ENCODE data around the gene CFDP1.
A peak's percentile ranks its signal among the peaks of the same experiment; 100 is the strongest.
"Not testable (repeated sequence)": the region's sequence is repeated elsewhere in the genome, so short reads cannot be mapped to it uniquely, and the experiment has no call there.

Gene CFDP1

GRCh38 chr16:75273054-75273925 lies 160.0 kb downstream of the CFDP1 start:
- DNase-seq (ENCODE audit: low spot score) = no peak
- peak overlapping the region; percentile 65 for H3K23ac ChIP-seq (ENCODE audit: low read depth, low read length, poor library complexity)
- H3K18ac ChIP-seq (ENCODE audit: low read length) = peak overlapping the region; percentile 28
- H4K8ac ChIP-seq (ENCODE audit: low read depth, low read length) = no peak overlapping the region
- H4K91ac ChIP-seq (ENCODE audit: low read depth, low read length, poor library complexity) = no peak overlapping the region
- no peak overlapping the region for H3K9ac ChIP-seq (ENCODE audit: low read depth, low read length, poor library complexity)
- no peak overlapping the region for H3K4me3 ChIP-seq (ENCODE audit: low read length in 2 of 2)
- no CpG with 5 or more reads among the region's 23 CpGs for WGBS, 2 donors (ENCODE audit: extremely low coverage in 2 of 2, insufficient read length in 2 of 2, insufficient replicate concordance in 1 of 2)
- H3K4me1 ChIP-seq (ENCODE audit: control insufficient read depth in 2 of 2, insufficient read depth in 1 of 2, low read depth in 1 of 2, low read length in 2 of 2) = peaks cover 2 to 5% of the 10 kb centered on the region in 2 donors
- H3K4me2 ChIP-seq (ENCODE audit: insufficient read depth, low read length, poor library complexity, severe bottlenecking) = no peak overlapping the region
- H3K27me3 ChIP-seq (ENCODE audit: control insufficient read depth in 3 of 3, insufficient read depth in 3 of 3, low read depth in 1 of 3, low read length in 3 of 3) = no peaks in the 10 kb centered on the region
- H2AFZ ChIP-seq (ENCODE audit: low read length) = no peak overlapping the region
- no peak overlapping the region for H3K27ac ChIP-seq (replicated peaks; ENCODE audit: low read length)
- H2BK120ac ChIP-seq (ENCODE audit: low read depth, low read length) = no peak overlapping the region
- H3K36me3 ChIP-seq (replicated peaks in 1 of 2; ENCODE audit: control insufficient read depth in 2 of 2, insufficient read depth in 2 of 2, low read length in 2 of 2) = no peaks in the 10 kb centered on the region
- no peak overlapping the region for H3K14ac ChIP-seq (ENCODE audit: low read length)
- H3K79me1 ChIP-seq (ENCODE audit: low read depth, low read length) = no peaks in the 10 kb centered on the region
- peak overlapping the region; percentile 56 for H2AK5ac ChIP-seq (ENCODE audit: low read depth, low read length)
- H2BK5ac ChIP-seq (ENCODE audit: low read length) = no peak overlapping the region
- no peak overlapping the region for H3K4ac ChIP-seq (ENCODE audit: low read length)
- H3K9me3 ChIP-seq (replicated peaks in 1 of 2; ENCODE audit: control insufficient read depth in 2 of 2, insufficient read depth in 1 of 2, low read depth in 1 of 2, low read length in 2 of 2) = peaks cover 0 to 2% of the 10 kb centered on the region in 2 donors
- no peak overlapping the region for H2BK12ac ChIP-seq (ENCODE audit: low read length)
- peak overlapping the region; percentile 67 for H2BK15ac ChIP-seq (ENCODE audit: low read length)

DNA sequence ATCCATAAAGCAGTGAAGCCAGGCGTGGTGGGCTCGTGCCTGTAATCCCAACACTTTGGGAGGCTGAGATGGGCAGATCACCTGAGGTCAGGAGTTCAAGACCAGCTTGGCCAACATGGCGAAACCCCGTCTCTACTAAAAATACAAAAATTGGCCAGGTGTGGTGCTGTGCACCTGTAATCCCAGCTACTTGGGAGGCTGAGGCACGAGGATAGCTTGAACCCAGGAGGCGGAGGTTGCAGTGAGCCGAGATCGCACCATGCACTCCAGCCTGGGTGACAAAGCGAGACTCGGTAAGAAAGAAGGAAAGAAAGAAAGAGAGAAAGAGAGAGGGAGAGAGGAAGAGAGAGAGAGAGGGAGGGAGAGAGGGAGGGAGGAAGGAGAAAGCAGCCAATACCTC lies 160.7 kb downstream of the CFDP1 start:
- H3K4me2 ChIP-seq (ENCODE audit: insufficient read depth, low read length, poor library complexity, severe bottlenecking); H2BK12ac ChIP-seq (ENCODE audit: low read length); H3K4ac ChIP-seq (ENCODE audit: low read length); H2AFZ ChIP-seq (ENCODE audit: low read length); H3K14ac ChIP-seq (ENCODE audit: low read length); DNase-seq (ENCODE audit: low spot score); H3K9ac ChIP-seq (ENCODE audit: low read depth, low read length, poor library complexity); H3K27me3 ChIP-seq (ENCODE audit: control insufficient read depth in 3 of 3, insufficient read depth in 3 of 3, low read depth in 1 of 3, low read length in 3 of 3); H2AK5ac ChIP-seq (ENCODE audit: low read depth, low read length); H2BK15ac ChIP-seq (ENCODE audit: low read length); H3K4me3 ChIP-seq (ENCODE audit: low read length in 2 of 2); H3K27ac ChIP-seq (replicated peaks; ENCODE audit: low read length); H3K23ac ChIP-seq (ENCODE audit: low read depth, low read length, poor library complexity); H3K4me1 ChIP-seq (ENCODE audit: control insufficient read depth in 2 of 2, insufficient read depth in 1 of 2, low read depth in 1 of 2, low read length in 2 of 2); H4K91ac ChIP-seq (ENCODE audit: low read depth, low read length, poor library complexity); H3K9me3 ChIP-seq (replicated peaks in 1 of 2; ENCODE audit: control insufficient read depth in 2 of 2, insufficient read depth in 1 of 2, low read depth in 1 of 2, low read length in 2 of 2); H3K79me1 ChIP-seq (ENCODE audit: low read depth, low read length); H3K36me3 ChIP-seq (replicated peaks in 1 of 2; ENCODE audit: control insufficient read depth in 2 of 2, insufficient read depth in 2 of 2, low read length in 2 of 2); H3K18ac ChIP-seq (ENCODE audit: low read length); H2BK5ac ChIP-seq (ENCODE audit: low read length); H2BK120ac ChIP-seq (ENCODE audit: low read depth, low read length): not testable (repeated sequence)
- WGBS, 2 donors (ENCODE audit: extremely low coverage in 2 of 2, insufficient read length in 2 of 2, insufficient replicate concordance in 1 of 2) = no CpG with 5 or more reads among the region's 10 CpGs
- H4K8ac ChIP-seq (ENCODE audit: low read depth, low read length) = peak overlapping the region; percentile 65

DNA sequence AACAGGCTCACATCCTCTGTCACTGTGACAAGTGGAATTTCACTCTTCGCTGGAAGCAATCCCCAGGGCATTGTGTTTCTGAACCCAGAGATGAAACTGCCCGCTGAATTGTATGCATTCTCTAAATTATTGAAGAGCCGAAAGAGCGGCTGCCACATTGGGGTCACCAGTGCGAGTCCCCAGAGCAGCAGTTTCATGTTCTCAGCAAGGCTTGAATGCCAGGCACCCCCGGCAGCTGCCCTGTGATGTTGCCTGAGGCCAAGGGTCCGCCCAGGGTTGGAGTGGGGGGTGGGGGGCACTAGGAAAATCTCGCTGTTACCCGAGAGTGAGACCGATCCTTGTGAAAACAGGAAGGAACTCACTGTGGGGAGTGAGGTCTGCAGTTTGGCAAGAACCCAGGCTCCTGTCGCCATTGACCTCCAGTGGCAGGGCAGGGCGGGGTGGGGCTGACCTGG lies 161.2 kb downstream of the CFDP1 start:
- Histone ChIP-seq H3K18ac (ENCODE audit: low read length) (no peak overlapping the region), H3K4me3 (ENCODE audit: low read length in 2 of 2) (peak overlapping the region in 1 of 2 donors; percentile 27), H2AK5ac (ENCODE audit: low read depth, low read length) (no peak overlapping the region), H2BK12ac (ENCODE audit: low read length) (no peak overlapping the region), H4K91ac (ENCODE audit: low read depth, low read length, poor library complexity) (no peak overlapping the region), H3K27me3 (ENCODE audit: control insufficient read depth in 3 of 3, insufficient read depth in 3 of 3, low read depth in 1 of 3, low read length in 3 of 3) (no peaks in the 10 kb centered on the region), H3K36me3 (replicated peaks in 1 of 2; ENCODE audit: control insufficient read depth in 2 of 2, insufficient read depth in 2 of 2, low read length in 2 of 2) (no peaks in the 10 kb centered on the region), H3K4ac (ENCODE audit: low read length) (no peak overlapping the region), H3K9me3 (replicated peaks in 1 of 2; ENCODE audit: control insufficient read depth in 2 of 2, insufficient read depth in 1 of 2, low read depth in 1 of 2, low read length in 2 of 2) (no peaks in the 10 kb centered on the region), H3K9ac (ENCODE audit: low read depth, low read length, poor library complexity) (peak overlapping the region; percentile 44), H2BK120ac (ENCODE audit: low read depth, low read length) (no peak overlapping the region), H4K8ac (ENCODE audit: low read depth, low read length) (peak overlapping the region; percentile 65), H3K4me2 (ENCODE audit: insufficient read depth, low read length, poor library complexity, severe bottlenecking) (no peak overlapping the region), H3K27ac (replicated peaks; ENCODE audit: low read length) (no peak overlapping the region), H3K23ac (ENCODE audit: low read depth, low read length, poor library complexity) (no peak overlapping the region), H3K79me1 (ENCODE audit: low read depth, low read length) (no peaks in the 10 kb centered on the region), H2AFZ (ENCODE audit: low read length) (peak overlapping the region; percentile 82), H2BK5ac (ENCODE audit: low read length) (no peak overlapping the region), H3K14ac (ENCODE audit: low read length) (no peak overlapping the region), H2BK15ac (ENCODE audit: low read length) (no peak overlapping the region), H3K4me1 (ENCODE audit: control insufficient read depth in 2 of 2, insufficient read depth in 1 of 2, low read depth in 1 of 2, low read length in 2 of 2) (peaks cover 2 to 5% of the 10 kb centered on the region in 2 donors)
- no peak for DNase-seq (ENCODE audit: low spot score)
- WGBS, 2 donors (ENCODE audit: extremely low coverage in 2 of 2, insufficient read length in 2 of 2, insufficient replicate concordance in 1 of 2) = no CpG with 5 or more reads among the region's 12 CpGs

DNA sequence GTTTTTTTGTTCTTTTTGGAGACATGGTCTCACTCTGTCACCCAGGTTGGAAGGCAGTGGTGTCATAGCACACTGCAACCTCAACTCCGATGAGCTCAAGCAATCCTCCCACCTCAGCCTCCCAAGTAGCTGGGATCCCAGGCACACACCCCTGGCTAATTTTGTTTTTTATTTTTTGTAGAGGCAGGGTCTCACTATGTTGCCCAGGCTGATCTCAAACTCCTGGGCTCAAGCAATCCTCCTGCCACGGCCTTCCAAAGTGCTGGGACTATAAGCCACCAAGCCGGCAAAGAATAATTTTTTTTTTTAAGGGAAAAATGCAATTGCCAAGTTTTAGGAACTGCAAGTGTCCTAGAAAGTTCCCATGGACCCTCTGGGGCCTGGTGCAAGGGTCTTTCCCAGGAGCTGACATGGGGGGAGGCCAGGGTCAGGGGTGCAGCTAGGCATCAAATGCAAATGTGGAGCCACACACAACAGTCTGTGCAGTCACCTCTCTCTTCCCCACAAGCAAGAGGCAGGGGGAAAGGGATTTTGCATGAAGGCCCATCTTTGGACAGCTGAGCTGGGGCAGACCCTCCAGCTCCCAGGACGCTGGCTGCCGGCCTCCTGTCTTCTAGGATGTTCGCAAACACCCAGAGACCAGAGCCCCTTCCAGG lies 161.7 kb downstream of the CFDP1 start:
- H3K9ac ChIP-seq (ENCODE audit: low read depth, low read length, poor library complexity) = peak overlapping the region; percentile 44
- peaks cover 2 to 10% of the 10 kb centered on the region in 2 donors for H3K4me1 ChIP-seq (ENCODE audit: control insufficient read depth in 2 of 2, insufficient read depth in 1 of 2, low read depth in 1 of 2, low read length in 2 of 2)
- H3K14ac ChIP-seq (ENCODE audit: low read length) = no peak overlapping the region
- DNase-seq (ENCODE audit: low spot score) = no peak
- H3K4me2 ChIP-seq (ENCODE audit: insufficient read depth, low read length, poor library complexity, severe bottlenecking) = no peak overlapping the region
- no peak overlapping the region for H2BK15ac ChIP-seq (ENCODE audit: low read length)
- WGBS, 2 donors (ENCODE audit: extremely low coverage in 2 of 2, insufficient read length in 2 of 2, insufficient replicate concordance in 1 of 2) = no CpG with 5 or more reads among the region's 6 CpGs
- H3K23ac ChIP-seq (ENCODE audit: low read depth, low read length, poor library complexity) = peak overlapping the region; percentile 85
- H3K79me1 ChIP-seq (ENCODE audit: low read depth, low read length) = no peaks in the 10 kb centered on the region
- H2BK120ac ChIP-seq (ENCODE audit: low read depth, low read length) = no peak overlapping the region
- H2AK5ac ChIP-seq (ENCODE audit: low read depth, low read length) = no peak overlapping the region
- H3K4me3 ChIP-seq (ENCODE audit: low read length in 2 of 2) = peak overlapping the region in 1 of 2 donors; percentile 27
- H3K27ac ChIP-seq (replicated peaks; ENCODE audit: low read length) = no peak overlapping the region
- no peak overlapping the region for H4K8ac ChIP-seq (ENCODE audit: low read depth, low read length)
- H3K9me3 ChIP-seq (replicated peaks in 1 of 2; ENCODE audit: control insufficient read depth in 2 of 2, insufficient read depth in 1 of 2, low read depth in 1 of 2, low read length in 2 of 2) = no peaks in the 10 kb centered on the region
- H2BK12ac ChIP-seq (ENCODE audit: low read length) = no peak overlapping the region
- H3K27me3 ChIP-seq (ENCODE audit: control insufficient read depth in 3 of 3, insufficient read depth in 3 of 3, low read depth in 1 of 3, low read length in 3 of 3) = no peaks in the 10 kb centered on the region
- no peak overlapping the region for H4K91ac ChIP-seq (ENCODE audit: low read depth, low read length, poor library complexity)
- H3K4ac ChIP-seq (ENCODE audit: low read length) = no peak overlapping the region
- peak overlapping the region; percentile 57 for H3K18ac ChIP-seq (ENCODE audit: low read length)
- H2BK5ac ChIP-seq (ENCODE audit: low read length) = no peak overlapping the region
- peak overlapping the region; percentile 82 for H2AFZ ChIP-seq (ENCODE audit: low read length)
- H3K36me3 ChIP-seq (replicated peaks in 1 of 2; ENCODE audit: control insufficient read depth in 2 of 2, insufficient read depth in 2 of 2, low read length in 2 of 2) = no peaks in the 10 kb centered on the region

All from neuronal stem cell (in vitro differentiated cells).